Measurements from ENCODE around the gene MYCT1. TPM values are rescaled to one million over a fixed set of nuclear protein-coding genes. Genes with fewer than 3 reads are reported as not detected.

Gene MYCT1
- total and polyA plus RNA-seq, 2 of the 8 experiments (the other 6 are each of a cell fraction or from before 2014, with no cell fraction given) = 0.39 to 3.3 TPM

DNA sequence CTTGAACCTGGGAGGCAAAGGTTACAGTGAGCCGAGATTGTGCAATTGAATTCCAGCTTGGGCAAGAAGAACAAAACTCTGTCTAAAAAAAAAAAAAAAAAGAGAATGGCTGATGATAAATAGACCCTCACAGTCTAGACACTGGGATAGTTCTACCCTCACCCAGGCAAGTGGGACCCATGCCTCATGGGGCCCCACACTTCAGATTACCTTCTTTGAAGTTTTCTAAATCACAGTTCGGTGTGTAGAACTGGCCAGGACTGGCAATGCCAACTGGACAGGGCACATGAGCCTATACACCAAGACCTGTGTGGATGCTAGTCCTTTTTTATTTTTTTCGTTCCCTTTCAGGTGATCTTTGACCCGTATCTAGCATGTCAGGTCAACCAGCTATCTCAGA lies 28.6 kb downstream of the MYCT1 start (continued):
- TF ChIP-seq E2F6 (IDR thresholded peaks at IDR 0.05) (no peak), SP2 (IDR thresholded peaks at IDR 0.05; ENCODE audit: low read length) (no peak), RBBP5 (IDR thresholded peaks at IDR 0.05; ENCODE audit: borderline replicate concordance, low read depth, low read length) (no peak), TAF1 (IDR thresholded peaks at IDR 0.05; ENCODE audit: low read depth, low read length) (no peak)
